Fibroblast of lung (primary cell): ENCODE data around the gene FKBP10. TPM values are rescaled to one million over a fixed set of nuclear protein-coding genes. Genes with fewer than 3 reads are reported as not detected.
A peak's percentile ranks its signal among the peaks of the same experiment; 100 is the strongest.
"Not testable (repeated sequence)": the region's sequence is repeated elsewhere in the genome, so short reads cannot be mapped to it uniquely, and the experiment has no call there.

ENCODE experiments used
- DNase-seq, 2 donors: peaks; one replicate each; pipeline versions ENCODE4 v3.0.0 to v3.0.0-alpha.2; 2010; ENCODE audit warnings: low read depth in 2 of 2
- H2AFZ ChIP-seq: 2 replicates; pipeline ENCODE4 v1.5.1; 2012; ENCODE audit warnings: low read length, control low read depth, inconsistent platforms
- H3K27ac ChIP-seq: 2 replicates; pipeline ENCODE4 v1.5.1; 2011; ENCODE audit warnings: low read length, control low read depth; ENCODE audit not compliant: insufficient read depth
- H3K27me3 ChIP-seq: 2 replicates; pipeline ENCODE4 v1.5.1; 2011; ENCODE audit warnings: mild to moderate bottlenecking, low read length; ENCODE audit not compliant: control insufficient read depth, insufficient read depth
- H3K36me3 ChIP-seq: 2 replicates; pipeline ENCODE4 v1.5.1; 2011; ENCODE audit warnings: low read length; ENCODE audit not compliant: control insufficient read depth, insufficient read depth
- H3K4me1 ChIP-seq: 2 replicates; pipeline ENCODE4 v1.5.1; 2011; ENCODE audit warnings: low read length; ENCODE audit not compliant: control insufficient read depth, insufficient read depth; ENCODE audit errors: extremely low read depth
- H3K4me2 ChIP-seq: 2 replicates; pipeline ENCODE4 v1.5.1; 2011; ENCODE audit warnings: low read length, control low read depth; ENCODE audit not compliant: insufficient read depth; ENCODE audit errors: extremely low read depth
- H3K4me3 ChIP-seq, 4 experiments: fragments of 200-600 bp in 1 of 4; sonication (generic) in 1 of 4; replicated peaks in 1 of 4; 2 replicates each; pipeline ENCODE4 v1.5.1; 2011 to 2016; ENCODE audit warnings: low read length in 4 of 4, low read depth in 3 of 4, mild to moderate bottlenecking in 3 of 4, control low read depth in 2 of 4, inconsistent platforms in 1 of 4, mixed read lengths in 1 of 4; ENCODE audit not compliant: insufficient read depth in 1 of 4; ENCODE audit errors: control extremely low read depth in 1 of 4
- H3K79me2 ChIP-seq: 2 replicates; pipeline ENCODE4 v1.5.1; 2012; ENCODE audit warnings: mild to moderate bottlenecking, low read length, inconsistent platforms; ENCODE audit not compliant: control insufficient read depth, insufficient read depth
- H3K9ac ChIP-seq: 2 replicates; pipeline ENCODE4 v1.5.1; 2011; ENCODE audit warnings: mild to moderate bottlenecking, low read length, control low read depth; ENCODE audit not compliant: insufficient read depth
- H3K9me3 ChIP-seq: 2 replicates; pipeline ENCODE4 v1.5.1; 2012; ENCODE audit warnings: low read depth, low read length; ENCODE audit not compliant: control insufficient read depth, insufficient read depth
- H4K20me1 ChIP-seq: 2 replicates; pipeline ENCODE4 v1.5.1; 2011; ENCODE audit warnings: low read length; ENCODE audit not compliant: control insufficient read depth, insufficient read depth; ENCODE audit errors: extremely low read depth
- CTCF ChIP-seq, 2 donors: IDR thresholded peaks in 1 of 2; conservative IDR thresholded peaks in 1 of 2; 1 replicate in 1 of 2; 2 replicates in 1 of 2; pipeline ENCODE4 v1.5.1; 2011 to 2012; ENCODE audit warnings: low read length in 2 of 2, control low read depth in 1 of 2, inconsistent platforms in 1 of 2, low read depth in 1 of 2, mild to moderate bottlenecking in 1 of 2
- EZH2 ChIP-seq: IDR thresholded peaks from 2 replicates; pipeline ENCODE4 v1.5.1; 2012; ENCODE audit warnings: low read length, control low read depth, mild to moderate bottlenecking; ENCODE audit errors: missing control alignments
- polyA plus RNA-seq, 2 donors: library from polyadenylated mRNA; depleted of rRNA in 1 of 2; stranded (reverse) in 1 of 2; unstranded in 1 of 2; fragments of >200 nt; gene quantifications; 2 replicates each; pipeline ENCODE4 v1.2.1, GENCODE V29; 2011 to 2012; ENCODE audit warnings: missing spikeins in 1 of 2
- total RNA-seq: library from RNA; depleted of rRNA; stranded (reverse); fragments of >200 nt; gene quantifications from 2 replicates; pipeline ENCODE4 v1.2.1, GENCODE V29; 2014

The FKBP10 gene
- total and polyA plus RNA-seq, 2 donors (not counting 1 experiment from before 2014, with no cell fraction given): 182 to 242 TPM

GRCh38 chr17:41837761-41838538 lies 25.1 kb downstream of the FKBP10 start, which contains the start of gene KLHL10:
TSS of gene KLHL10 (plus strand) at chr17:41837825. CDS start at chr17:41837933, 108 bp downstream.
- Histone ChIP-seq H3K4me2 (peak within 1 kb of the TSS; percentile 97), H4K20me1 (no peaks in the 10 kb centered on the region), H3K27me3 (no peaks in the 10 kb centered on the region), H3K9me3 (no peaks in the 10 kb centered on the region), H3K79me2 (no peaks in the 10 kb centered on the region), H3K4me1 (peaks cover 2% of the 10 kb centered on the region), H3K4me3 (peak within 1 kb of the TSS in 1 of 4 experiments; percentile 82), H3K36me3 (no peaks in the 10 kb centered on the region), H2AFZ (peak within 1 kb of the TSS; percentile 94), H3K27ac (no peak within 1 kb of the TSS), H3K9ac (no peak within 1 kb of the TSS)
- TF ChIP-seq CTCF (conservative IDR thresholded peaks at IDR 0.05 in 1 of 2, IDR thresholded peaks at IDR 0.05 in 1 of 2; ENCODE audit: low read depth in 1 of 2, low read length in 2 of 2) (no peak), EZH2 (no peak)
- no peak for DNase-seq

GRCh38 chr17:41839448-41839847 lies 26.6 kb downstream of the FKBP10 start:
- not testable (repeated sequence) for DNase-seq, H3K4me2 ChIP-seq, H3K9ac ChIP-seq, H3K36me3 ChIP-seq, H2AFZ ChIP-seq, H3K9me3 ChIP-seq, H3K27me3 ChIP-seq, H3K79me2 ChIP-seq, H3K4me3 ChIP-seq, H3K27ac ChIP-seq, H3K4me1 ChIP-seq, H4K20me1 ChIP-seq

- not testable (repeated sequence) for H4K20me1 ChIP-seq, H3K4me1 ChIP-seq, H2AFZ ChIP-seq, H3K27me3 ChIP-seq, H3K79me2 ChIP-seq, H3K9ac ChIP-seq, H3K36me3 ChIP-seq, H3K27ac ChIP-seq, H3K4me3 ChIP-seq, H3K9me3 ChIP-seq, H3K4me2 ChIP-seq, DNase-seq
Measured at GRCh38 chr17:41840781-41841180, 28.0 kb downstream of the FKBP10 start.

GRCh38 chr17:41844971-41845370 lies 32.2 kb downstream of the FKBP10 start:
- H3K79me2 ChIP-seq: peaks cover 2% of the 10 kb centered on the region
- no peak overlapping the region for H3K27ac ChIP-seq
- no peaks in the 10 kb centered on the region for H4K20me1 ChIP-seq
- H3K9ac ChIP-seq: no peak overlapping the region
- no peaks in the 10 kb centered on the region for H3K4me1 ChIP-seq
- TF ChIP-seq CTCF (conservative IDR thresholded peaks at IDR 0.05 in 1 of 2, IDR thresholded peaks at IDR 0.05 in 1 of 2; ENCODE audit: low read depth in 1 of 2, low read length in 2 of 2) (no peak), EZH2 (no peak)
- no peak overlapping the region for H3K4me2 ChIP-seq
- H3K9me3 ChIP-seq: no peaks in the 10 kb centered on the region
- DNase-seq: peak in 1 of 2 donors; percentile 76
- peaks cover 2% of the 10 kb centered on the region for H3K36me3 ChIP-seq
- H3K27me3 ChIP-seq: no peaks in the 10 kb centered on the region
- H2AFZ ChIP-seq: no peak overlapping the region
- H3K4me3 ChIP-seq: no peak overlapping the region
